OCI-LY1 (cell line): ENCODE measurements around the gene GMPPB.

Source experiments
- EZH2 ChIP-seq: fragments of 200-600 bp; sonication (generic), shearing (Covaris generic); IDR thresholded peaks from 2 replicates; pipeline ENCODE4 v1.8.0; 2017; ENCODE audit warnings: borderline replicate concordance, mixed run types, mild to moderate bottlenecking, antibody characterized with exemption, low read length, moderate library complexity, mixed read lengths
- TF ChIP-seq, protein P1 (sequence below): fragments of 200-600 bp; sonication (generic), shearing (Covaris generic); IDR thresholded peaks from 2 replicates; pipeline ENCODE4 v1.5.1; 2017; ENCODE audit warnings: mild to moderate bottlenecking, antibody characterized with exemption, low read length, moderate library complexity, mixed read lengths

DNA sequence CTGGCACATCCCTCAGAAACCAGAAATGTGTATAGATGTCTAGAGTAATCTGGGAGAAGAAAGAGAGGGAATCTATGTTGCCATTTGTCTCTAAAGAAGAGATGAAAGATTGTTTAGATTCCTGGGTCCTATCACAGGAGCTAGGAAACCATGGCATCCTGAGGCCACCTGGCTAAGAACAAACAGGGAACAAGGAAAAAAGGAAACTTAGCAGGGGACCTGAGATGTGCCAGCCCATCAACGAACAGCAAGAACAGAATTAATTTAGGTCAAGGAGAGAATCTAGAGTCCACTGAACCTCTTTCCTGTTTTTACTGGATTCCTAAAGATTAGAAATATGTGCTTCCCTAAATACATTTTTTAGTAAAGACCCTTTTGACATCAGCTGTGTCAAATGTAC, 32.3 kb upstream of the GMPPB start:
- TF ChIP-seq, protein P1, sequence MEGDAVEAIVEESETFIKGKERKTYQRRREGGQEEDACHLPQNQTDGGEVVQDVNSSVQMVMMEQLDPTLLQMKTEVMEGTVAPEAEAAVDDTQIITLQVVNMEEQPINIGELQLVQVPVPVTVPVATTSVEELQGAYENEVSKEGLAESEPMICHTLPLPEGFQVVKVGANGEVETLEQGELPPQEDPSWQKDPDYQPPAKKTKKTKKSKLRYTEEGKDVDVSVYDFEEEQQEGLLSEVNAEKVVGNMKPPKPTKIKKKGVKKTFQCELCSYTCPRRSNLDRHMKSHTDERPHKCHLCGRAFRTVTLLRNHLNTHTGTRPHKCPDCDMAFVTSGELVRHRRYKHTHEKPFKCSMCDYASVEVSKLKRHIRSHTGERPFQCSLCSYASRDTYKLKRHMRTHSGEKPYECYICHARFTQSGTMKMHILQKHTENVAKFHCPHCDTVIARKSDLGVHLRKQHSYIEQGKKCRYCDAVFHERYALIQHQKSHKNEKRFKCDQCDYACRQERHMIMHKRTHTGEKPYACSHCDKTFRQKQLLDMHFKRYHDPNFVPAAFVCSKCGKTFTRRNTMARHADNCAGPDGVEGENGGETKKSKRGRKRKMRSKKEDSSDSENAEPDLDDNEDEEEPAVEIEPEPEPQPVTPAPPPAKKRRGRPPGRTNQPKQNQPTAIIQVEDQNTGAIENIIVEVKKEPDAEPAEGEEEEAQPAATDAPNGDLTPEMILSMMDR = no peak
- TF ChIP-seq EZH2 = no peak
